Nephron (organoid): ENCODE data around the gene MCRS1.

ENCODE experiments used
- H3K27ac Mint-ChIP-seq, 3 experiments: 2 replicates each; pipeline ENCODE4 v1.8.0; 2020; ENCODE audit warnings: mixed read lengths in 3 of 3, mild to moderate bottlenecking in 2 of 3, moderate library complexity in 1 of 3
- H3K27me3 Mint-ChIP-seq: 2 replicates; pipeline ENCODE4 v1.8.0; 2021; ENCODE audit warnings: low read depth, mild to moderate bottlenecking, moderate library complexity, mixed read lengths
- H3K36me3 Mint-ChIP-seq: 2 replicates; pipeline ENCODE4 v1.8.0; 2020; ENCODE audit warnings: low read depth, mixed read lengths
- H3K4me1 Mint-ChIP-seq: 2 replicates; pipeline ENCODE4 v1.8.0; 2020; ENCODE audit warnings: mixed read lengths
- H3K4me3 Mint-ChIP-seq, 3 experiments: 2 replicates each; pipeline ENCODE4 v1.8.0; 2020; ENCODE audit warnings: mild to moderate bottlenecking in 3 of 3, mixed read lengths in 3 of 3, moderate library complexity in 2 of 3
- H3K9me3 Mint-ChIP-seq: 2 replicates; pipeline ENCODE4 v1.8.0; 2020; ENCODE audit warnings: mixed read lengths
- CTCF ChIP-seq, 3 experiments: fragments of 200-600 bp; sonication (generic); IDR thresholded peaks; one replicate each; pipeline ENCODE4 v1.5.0; 2021; ENCODE audit warnings: antibody characterized with exemption in 3 of 3; ENCODE audit not compliant: unreplicated experiment in 3 of 3

The MCRS1 gene

DNA sequence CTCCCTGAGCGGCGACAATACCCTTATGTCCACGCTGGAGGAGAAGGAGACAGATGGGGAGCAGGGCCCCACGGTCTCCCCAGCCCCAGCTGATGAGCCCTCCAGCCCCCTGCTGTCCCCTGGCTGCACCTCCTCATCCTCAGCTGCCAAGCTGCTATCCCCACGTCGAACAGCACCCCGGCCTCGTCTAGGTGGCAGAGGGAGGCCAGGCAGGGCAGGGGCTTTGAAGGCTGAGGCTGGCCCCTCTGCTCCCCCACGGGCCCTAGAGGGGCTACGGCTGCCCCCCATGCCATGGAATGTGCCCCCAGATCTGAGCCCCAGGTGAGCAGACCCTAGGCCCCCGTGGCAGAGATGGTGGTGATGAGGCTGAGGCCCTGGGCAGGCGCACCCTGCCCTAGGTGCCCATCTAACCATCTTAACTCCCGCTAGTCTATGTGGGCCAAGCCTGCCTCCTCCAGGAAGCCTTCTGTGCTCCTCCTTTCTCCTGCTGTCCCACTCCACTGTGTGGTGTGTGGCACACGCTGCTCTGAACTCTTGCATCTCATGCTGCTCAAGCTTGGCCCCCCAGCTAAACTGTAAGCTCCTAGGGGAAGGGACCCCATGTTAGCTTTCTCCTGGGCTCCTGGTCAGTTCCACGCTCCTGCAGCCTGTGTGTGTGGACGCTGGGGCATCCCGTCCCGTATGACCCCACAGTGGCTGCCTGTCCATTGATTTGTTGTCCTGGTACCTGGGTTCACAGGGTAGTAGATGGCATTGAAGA, 12.1 kb downstream of the MCRS1 start:
- Mint-ChIP-seq H3K4me3 (no peak overlapping the region), H3K27me3 (peaks cover 23% of the 10 kb centered on the region), H3K4me1 (no peaks in the 10 kb centered on the region)

DNA sequence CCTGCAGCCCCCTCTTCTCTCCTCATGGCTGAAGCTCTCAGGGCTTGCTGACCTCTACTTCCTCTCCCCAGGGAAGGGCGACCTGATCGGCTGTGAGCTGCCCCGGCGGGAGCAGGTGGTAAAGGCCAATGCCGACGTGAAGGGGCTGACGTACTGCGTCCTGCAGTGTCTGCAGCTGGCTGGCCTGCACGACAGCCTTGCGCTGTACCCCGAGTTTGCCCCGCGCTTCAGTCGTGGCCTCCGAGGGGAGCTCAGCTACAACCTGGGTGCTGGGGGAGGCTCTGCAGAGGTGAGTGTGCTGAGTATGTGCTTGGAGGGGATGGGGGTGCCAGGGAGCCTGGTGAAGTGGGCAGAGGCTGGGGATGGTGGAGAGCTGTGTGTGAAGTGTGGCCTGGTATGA, 13.7 kb downstream of the MCRS1 start:
- no peaks in the 10 kb centered on the region for H3K9me3 Mint-ChIP-seq
- no peaks in the 10 kb centered on the region for H3K4me1 Mint-ChIP-seq
- peaks cover 33% of the 10 kb centered on the region for H3K27me3 Mint-ChIP-seq
- no peak overlapping the region for H3K27ac Mint-ChIP-seq
- no peak for TF ChIP-seq CTCF (IDR thresholded peaks at IDR 0.05; ENCODE audit: unreplicated experiment in 3 of 3)
- H3K36me3 Mint-ChIP-seq: peaks cover 4% of the 10 kb centered on the region
- H3K4me3 Mint-ChIP-seq: no peak overlapping the region

More for the DNA sequence above, 12.1 kb downstream of the MCRS1 start:
- Mint-ChIP-seq H3K9me3 (no peaks in the 10 kb centered on the region), H3K27ac (no peak overlapping the region), H3K36me3 (peaks cover 10% of the 10 kb centered on the region)
- TF ChIP-seq CTCF (IDR thresholded peaks at IDR 0.05; ENCODE audit: unreplicated experiment in 3 of 3): no peak

DNA sequence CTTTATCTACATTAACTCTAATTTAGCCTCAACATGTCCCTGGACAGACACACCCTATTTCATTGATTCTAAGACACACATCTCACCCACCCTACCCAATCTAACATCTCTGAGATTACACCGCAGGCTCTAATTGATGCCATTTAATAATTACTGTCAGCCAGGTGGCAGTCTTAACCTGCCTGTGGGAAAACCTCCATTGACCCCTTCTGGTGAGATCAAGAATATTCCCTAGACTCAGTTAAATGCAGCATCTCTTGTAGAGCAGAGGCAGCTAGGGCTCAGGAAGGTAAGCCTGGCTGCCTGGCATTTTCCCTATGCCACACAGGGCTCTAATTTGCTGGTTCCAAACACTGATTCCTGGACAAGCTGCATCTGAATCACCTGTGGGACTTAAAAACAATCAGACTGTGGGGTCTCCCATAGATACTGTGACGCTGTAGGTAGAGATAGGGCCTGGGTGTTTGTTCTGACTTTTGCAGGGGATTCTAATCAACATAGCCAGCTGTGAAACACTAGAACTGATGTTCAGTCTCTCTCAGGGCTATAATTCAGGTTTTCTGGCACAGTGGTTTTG, 14.3 kb downstream of the MCRS1 start:
- Mint-ChIP-seq H3K27me3 (peaks cover 38% of the 10 kb centered on the region), H3K4me3 (no peak overlapping the region), H3K9me3 (no peaks in the 10 kb centered on the region), H3K4me1 (no peaks in the 10 kb centered on the region), H3K27ac (peak overlapping the region in 2 of 3 experiments; percentile 3 to 34), H3K36me3 (peaks cover 4% of the 10 kb centered on the region)
- TF ChIP-seq CTCF (IDR thresholded peaks at IDR 0.05; ENCODE audit: unreplicated experiment in 3 of 3): peak; percentile 31 to 46 (median 38)

- peaks cover 4% of the 10 kb centered on the region for H3K36me3 Mint-ChIP-seq
- no peak for TF ChIP-seq CTCF (IDR thresholded peaks at IDR 0.05; ENCODE audit: unreplicated experiment in 3 of 3)
- peaks cover 45% of the 10 kb centered on the region for H3K27me3 Mint-ChIP-seq
- H3K4me3 Mint-ChIP-seq: no peak overlapping the region
- H3K4me1 Mint-ChIP-seq: peaks cover 4% of the 10 kb centered on the region
- no peak overlapping the region for H3K27ac Mint-ChIP-seq
- H3K9me3 Mint-ChIP-seq: no peaks in the 10 kb centered on the region
These were observed 15.0 kb downstream of the MCRS1 start for GRCh38 chr12:49552899-49553298.

- no peaks in the 10 kb centered on the region for H3K9me3 Mint-ChIP-seq
- TF ChIP-seq CTCF (IDR thresholded peaks at IDR 0.05; ENCODE audit: unreplicated experiment in 3 of 3): no peak
- H3K27me3 Mint-ChIP-seq: peaks cover 50% of the 10 kb centered on the region
- peaks cover 4% of the 10 kb centered on the region for H3K4me1 Mint-ChIP-seq
- H3K4me3 Mint-ChIP-seq: no peak overlapping the region
- no peak overlapping the region for H3K27ac Mint-ChIP-seq
- H3K36me3 Mint-ChIP-seq: peaks cover 4% of the 10 kb centered on the region
These were observed 15.5 kb downstream of the MCRS1 start for GRCh38 chr12:49552425-49552824.

DNA sequence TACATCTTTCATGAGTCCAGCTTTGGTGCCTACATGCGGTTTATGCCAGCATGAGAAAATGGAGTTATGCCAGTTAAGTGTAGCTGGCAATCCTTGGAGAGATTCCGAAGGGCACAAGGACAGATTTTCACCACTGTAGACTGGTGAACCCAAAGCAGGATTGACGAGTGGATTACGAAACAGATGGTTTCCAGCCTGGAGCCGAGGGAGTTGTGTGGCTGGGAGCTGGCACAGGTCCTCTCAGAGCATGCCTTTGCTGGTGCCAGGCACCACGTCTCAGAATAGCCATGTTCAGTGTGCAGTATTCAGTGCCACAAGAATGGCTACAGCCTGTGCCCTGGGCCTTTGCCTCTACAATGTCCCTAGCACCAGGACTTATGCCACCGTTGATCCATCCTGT, 15.9 kb downstream of the MCRS1 start:
- TF ChIP-seq CTCF (IDR thresholded peaks at IDR 0.05; ENCODE audit: unreplicated experiment in 3 of 3): no peak
- no peaks in the 10 kb centered on the region for H3K9me3 Mint-ChIP-seq
- H3K27ac Mint-ChIP-seq: no peak overlapping the region
- peaks cover 4% of the 10 kb centered on the region for H3K36me3 Mint-ChIP-seq
- H3K4me3 Mint-ChIP-seq: no peak overlapping the region
- H3K4me1 Mint-ChIP-seq: peaks cover 4% of the 10 kb centered on the region
- peaks cover 54% of the 10 kb centered on the region for H3K27me3 Mint-ChIP-seq
